GM12892 (cell line): Measurements from ENCODE around the gene FRMPD4.

Experiments
- POLR2A ChIP-seq: IDR thresholded peaks from 2 replicates; pipeline ENCODE4 v1.6.1; 2011; ENCODE audit warnings: low read depth, low read length, control low read depth
- POLR2AphosphoS5 ChIP-seq: IDR thresholded peaks from 2 replicates; pipeline ENCODE4 v1.6.1; 2011; ENCODE audit warnings: low read depth, low read length, control low read depth
- TAF1 ChIP-seq: IDR thresholded peaks from 2 replicates; pipeline ENCODE4 v1.6.1; 2011; ENCODE audit warnings: low read depth, mild to moderate bottlenecking, control low read depth, low read length, borderline replicate concordance

- no peak for TF ChIP-seq TAF1
- no peak for TF ChIP-seq POLR2AphosphoS5
- TF ChIP-seq POLR2A: no peak
Observed at GRCh38 chrX:12581546-12581945, 443.3 kb downstream of the FRMPD4 start.
